Daoy (cell line): ENCODE measurements around the gene PTPRN. TPM values are rescaled to one million over a fixed set of nuclear protein-coding genes. Genes with fewer than 3 reads are reported as not detected.
"Not testable (repeated sequence)": the region's sequence is repeated elsewhere in the genome, so short reads cannot be mapped to it uniquely, and the experiment has no call there.

Experiments used
- DNase-seq: peaks from one replicate; pipeline ENCODE4 v3.0.0-alpha.2; 2015; ENCODE audit warnings: low read depth
- total RNA-seq: library from RNA; depleted of rRNA; stranded (reverse); fragments of >200 nt; shearing (Covaris generic); gene quantifications from 2 replicates; pipeline ENCODE4 v1.2.3, GENCODE V29; 2014

PTPRN gene
- total RNA-seq, 1 experiment from 2014 or later = 1.3 TPM

GRCh38 chr2:219270055-219270372 lies 39.2 kb downstream of the PTPRN start:
- no peak for DNase-seq

- DNase-seq = no peak
Measured at GRCh38 chr2:219269362-219270054, 39.7 kb downstream of the PTPRN start.

- no peak for DNase-seq
Measured at GRCh38 chr2:219268294-219268693, 40.9 kb downstream of the PTPRN start.

- no peak for DNase-seq
Measured at GRCh38 chr2:219266886-219267285, 42.3 kb downstream of the PTPRN start.

GRCh38 chr2:219266232-219266631 lies 43.0 kb downstream of the PTPRN start:
- no peak for DNase-seq

GRCh38 chr2:219261024-219261855 lies 48.0 kb downstream of the PTPRN start:
- no peak for DNase-seq

GRCh38 chr2:219258942-219259341 lies 50.3 kb downstream of the PTPRN start:
- not testable (repeated sequence) for DNase-seq

GRCh38 chr2:219254590-219255201 lies 54.5 kb downstream of the PTPRN start:
- DNase-seq = no peak

GRCh38 chr2:219253753-219254589 lies 55.2 kb downstream of the PTPRN start, which contains the start of gene TUBA4A:
Gene TUBA4A, minus strand, starts transcription at chr2:219253918. Its CDS starts 60 bp downstream, at chr2:219253858.
- peak; percentile 87 for DNase-seq

GRCh38 chr2:219252900-219253752 lies 56.1 kb downstream of the PTPRN start, which contains the start of gene TUBA4B:
Gene TUBA4B, plus strand, starts transcription at chr2:219253243. Its CDS starts 165 bp downstream, at chr2:219253408.
- peak; percentile 81 for DNase-seq

GRCh38 chr2:219252570-219252899 lies 56.7 kb downstream of the PTPRN start:
- DNase-seq = no peak

GRCh38 chr2:219252084-219252483 lies 57.1 kb downstream of the PTPRN start:
- peak; percentile 28 for DNase-seq

- DNase-seq = peak; percentile 35
Measured at GRCh38 chr2:219251656-219252055, 57.5 kb downstream of the PTPRN start.

GRCh38 chr2:219250049-219250781 lies 59.0 kb downstream of the PTPRN start:
- DNase-seq = no peak

GRCh38 chr2:219249203-219249980 lies 59.8 kb downstream of the PTPRN start:
- DNase-seq = peak; percentile 89

GRCh38 chr2:219248845-219249202 lies 60.4 kb downstream of the PTPRN start:
- DNase-seq = no peak

- no peak for DNase-seq
Measured at GRCh38 chr2:219247678-219248642, 61.2 kb downstream of the PTPRN start.

- DNase-seq = no peak
Measured at GRCh38 chr2:219246559-219246958, 62.6 kb downstream of the PTPRN start.
